ENCODE data around the gene PHACTR1.

Gene PHACTR1

DNA sequence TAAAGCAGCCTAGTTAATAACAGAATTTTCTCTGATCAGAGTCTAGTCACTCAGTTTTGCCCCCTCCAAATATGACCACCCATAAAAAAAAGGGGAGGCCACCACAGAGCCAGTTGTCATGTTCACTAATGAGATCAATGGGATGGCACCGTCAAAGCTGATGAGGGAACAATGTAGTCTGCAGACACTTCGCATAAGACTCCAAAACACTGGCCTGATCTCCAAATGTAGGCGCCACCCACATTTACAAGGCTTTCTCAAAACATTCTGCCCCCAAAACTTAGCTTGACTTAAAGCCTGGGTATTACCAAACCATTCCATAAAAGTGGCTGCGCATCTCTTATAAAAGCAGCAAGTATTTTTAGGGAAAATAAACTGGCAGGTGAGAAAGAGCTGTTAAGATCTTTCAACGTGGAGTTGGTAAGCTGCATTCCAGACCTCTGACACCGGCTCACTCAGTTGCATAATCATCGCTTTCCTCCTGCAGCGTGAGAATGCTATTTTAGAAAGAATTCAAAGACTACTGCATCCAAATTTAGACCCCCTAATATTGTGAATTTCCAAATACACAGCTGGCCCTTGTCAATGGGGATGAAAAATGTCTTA is 552.4 kb downstream of the PHACTR1 start:
- TF ChIP-seq, protein P1, sequence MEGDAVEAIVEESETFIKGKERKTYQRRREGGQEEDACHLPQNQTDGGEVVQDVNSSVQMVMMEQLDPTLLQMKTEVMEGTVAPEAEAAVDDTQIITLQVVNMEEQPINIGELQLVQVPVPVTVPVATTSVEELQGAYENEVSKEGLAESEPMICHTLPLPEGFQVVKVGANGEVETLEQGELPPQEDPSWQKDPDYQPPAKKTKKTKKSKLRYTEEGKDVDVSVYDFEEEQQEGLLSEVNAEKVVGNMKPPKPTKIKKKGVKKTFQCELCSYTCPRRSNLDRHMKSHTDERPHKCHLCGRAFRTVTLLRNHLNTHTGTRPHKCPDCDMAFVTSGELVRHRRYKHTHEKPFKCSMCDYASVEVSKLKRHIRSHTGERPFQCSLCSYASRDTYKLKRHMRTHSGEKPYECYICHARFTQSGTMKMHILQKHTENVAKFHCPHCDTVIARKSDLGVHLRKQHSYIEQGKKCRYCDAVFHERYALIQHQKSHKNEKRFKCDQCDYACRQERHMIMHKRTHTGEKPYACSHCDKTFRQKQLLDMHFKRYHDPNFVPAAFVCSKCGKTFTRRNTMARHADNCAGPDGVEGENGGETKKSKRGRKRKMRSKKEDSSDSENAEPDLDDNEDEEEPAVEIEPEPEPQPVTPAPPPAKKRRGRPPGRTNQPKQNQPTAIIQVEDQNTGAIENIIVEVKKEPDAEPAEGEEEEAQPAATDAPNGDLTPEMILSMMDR (IDR thresholded peaks at IDR 0.05; ENCODE audit: control insufficient read depth, insufficient read depth, low read depth, low read length, missing control alignments): no peak
- peak; percentile 61 for DNase-seq (ENCODE audit: low read depth)
- no peak overlapping the region for H3K4me3 ChIP-seq (ENCODE audit: control insufficient read depth, low read depth, low read length)

DNA sequence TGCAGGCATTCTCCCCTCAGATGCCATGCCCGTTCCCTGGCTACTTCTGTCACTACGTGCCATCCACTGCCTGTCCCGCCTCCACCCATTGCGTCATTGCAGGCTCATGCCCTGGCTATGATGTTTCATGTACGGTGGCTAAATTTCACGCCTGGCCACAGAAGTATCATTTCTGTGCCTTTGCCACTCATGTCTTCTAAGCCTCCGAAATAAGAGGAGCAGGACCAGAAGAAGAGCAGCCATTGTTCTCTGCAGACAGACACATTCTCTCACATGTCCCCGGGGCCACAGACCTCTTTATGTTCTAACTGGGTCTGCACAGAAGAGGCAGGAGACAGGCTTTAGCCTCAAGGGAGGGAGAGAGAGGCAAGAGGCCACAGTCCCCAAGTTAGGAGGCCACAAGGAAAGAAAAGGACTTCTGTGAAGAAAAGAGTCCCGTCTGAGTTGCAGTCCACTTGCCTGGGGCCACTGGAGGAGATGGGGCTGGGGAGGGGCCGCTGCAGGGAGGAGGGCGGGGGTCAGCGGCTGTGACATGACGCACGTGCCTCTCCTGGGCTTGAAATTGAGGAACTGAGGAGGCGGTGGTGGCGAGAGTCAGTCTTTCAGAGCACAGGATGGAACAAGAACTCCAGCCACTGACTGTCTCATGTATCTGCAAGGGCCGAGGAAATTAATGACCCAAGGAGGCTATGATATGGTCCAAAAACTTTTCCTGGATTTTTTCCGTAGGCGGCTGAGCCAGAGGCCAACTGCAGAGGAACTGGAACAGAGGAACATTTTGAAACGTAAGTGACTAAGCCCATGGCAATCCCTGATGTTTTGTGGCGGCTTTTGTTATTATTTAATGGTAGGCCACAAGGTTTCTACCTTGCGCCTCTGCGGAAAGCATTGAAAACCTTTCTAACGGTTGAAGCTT is 555.8 kb downstream of the PHACTR1 start:
- TF ChIP-seq, protein P1 (IDR thresholded peaks at IDR 0.05; ENCODE audit: control insufficient read depth, insufficient read depth, low read depth, low read length, missing control alignments): no peak
- H3K4me3 ChIP-seq (ENCODE audit: control insufficient read depth, low read depth, low read length): no peak overlapping the region
- DNase-seq (ENCODE audit: low read depth): no peak

DNA sequence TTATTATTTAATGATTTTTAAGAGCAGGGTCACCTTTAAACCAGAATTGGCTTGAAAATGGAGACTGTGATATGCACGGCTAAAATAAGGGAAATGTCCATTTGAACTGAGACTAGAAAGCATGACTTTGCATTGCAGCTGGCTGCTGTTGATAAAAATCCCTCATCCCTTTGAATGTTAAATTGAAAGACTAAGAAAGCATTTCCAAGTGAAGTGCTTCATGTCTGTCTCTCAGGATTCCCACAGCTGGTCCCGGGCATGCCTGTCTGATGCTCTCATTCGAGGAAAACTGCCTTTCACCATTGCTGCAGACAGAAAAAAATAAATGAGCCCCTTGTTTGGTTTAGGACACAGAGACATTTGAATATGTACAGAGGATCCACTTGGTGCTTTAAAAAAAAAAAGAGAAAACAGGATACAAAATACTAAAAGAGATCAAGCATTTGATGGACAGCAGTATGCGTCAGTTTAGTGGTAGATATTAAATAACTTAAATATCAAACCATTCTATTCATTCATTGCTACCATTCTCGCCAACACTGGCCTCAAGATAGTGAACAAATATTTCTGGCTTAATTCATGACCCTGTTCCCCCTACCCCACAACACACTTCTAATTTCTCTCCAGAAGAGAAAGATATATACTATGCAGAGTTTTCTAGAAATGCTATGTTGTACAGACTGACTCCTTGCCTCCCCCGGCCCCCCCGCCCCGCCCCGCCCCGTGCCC is 556.8 kb downstream of the PHACTR1 start:
- no peak overlapping the region for H3K4me3 ChIP-seq (ENCODE audit: control insufficient read depth, low read depth, low read length)
- TF ChIP-seq, protein P1 (IDR thresholded peaks at IDR 0.05; ENCODE audit: control insufficient read depth, insufficient read depth, low read depth, low read length, missing control alignments): no peak
- DNase-seq (ENCODE audit: low read depth): no peak

DNA sequence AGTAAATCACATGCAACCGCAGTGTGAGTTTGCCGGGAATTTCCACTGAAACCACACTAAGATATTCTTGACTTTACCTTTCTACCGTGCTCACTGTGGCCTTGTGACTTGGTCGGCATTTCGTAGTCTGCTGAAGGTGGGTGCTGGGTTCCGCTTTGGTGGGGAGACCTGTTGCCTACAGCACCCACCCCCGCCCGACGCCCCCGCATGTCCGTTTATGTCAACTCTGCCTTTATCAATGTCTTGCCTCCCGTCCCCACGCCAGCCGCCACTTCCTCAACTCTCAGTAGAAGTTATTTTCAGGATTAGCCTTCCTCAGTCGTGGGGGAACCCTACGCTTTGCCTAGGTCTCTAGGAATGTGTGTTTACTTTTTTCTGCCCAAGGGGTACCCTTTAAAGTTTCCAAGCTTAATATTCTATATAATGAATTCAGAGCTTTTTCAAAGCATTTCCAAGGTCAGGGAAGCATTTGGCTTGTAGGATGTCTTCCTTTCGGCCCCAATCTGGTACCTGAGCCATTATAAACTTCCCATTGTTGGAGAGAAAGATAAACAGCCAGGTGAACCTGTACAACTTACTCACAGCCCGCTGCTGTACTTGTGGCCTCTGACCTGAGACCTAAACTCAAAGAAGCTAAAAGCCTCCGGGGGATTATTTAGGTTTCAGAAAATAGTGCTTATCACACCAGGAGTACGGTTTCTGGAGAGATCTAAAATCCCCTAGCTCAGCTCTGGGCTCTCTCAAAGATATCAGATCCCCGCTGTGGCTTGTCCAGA is 557.6 kb downstream of the PHACTR1 start:
- H3K4me3 ChIP-seq (ENCODE audit: control insufficient read depth, low read depth, low read length): no peak overlapping the region
- no peak for DNase-seq (ENCODE audit: low read depth)
- TF ChIP-seq, protein P1 (IDR thresholded peaks at IDR 0.05; ENCODE audit: control insufficient read depth, insufficient read depth, low read depth, low read length, missing control alignments): no peak

DNA sequence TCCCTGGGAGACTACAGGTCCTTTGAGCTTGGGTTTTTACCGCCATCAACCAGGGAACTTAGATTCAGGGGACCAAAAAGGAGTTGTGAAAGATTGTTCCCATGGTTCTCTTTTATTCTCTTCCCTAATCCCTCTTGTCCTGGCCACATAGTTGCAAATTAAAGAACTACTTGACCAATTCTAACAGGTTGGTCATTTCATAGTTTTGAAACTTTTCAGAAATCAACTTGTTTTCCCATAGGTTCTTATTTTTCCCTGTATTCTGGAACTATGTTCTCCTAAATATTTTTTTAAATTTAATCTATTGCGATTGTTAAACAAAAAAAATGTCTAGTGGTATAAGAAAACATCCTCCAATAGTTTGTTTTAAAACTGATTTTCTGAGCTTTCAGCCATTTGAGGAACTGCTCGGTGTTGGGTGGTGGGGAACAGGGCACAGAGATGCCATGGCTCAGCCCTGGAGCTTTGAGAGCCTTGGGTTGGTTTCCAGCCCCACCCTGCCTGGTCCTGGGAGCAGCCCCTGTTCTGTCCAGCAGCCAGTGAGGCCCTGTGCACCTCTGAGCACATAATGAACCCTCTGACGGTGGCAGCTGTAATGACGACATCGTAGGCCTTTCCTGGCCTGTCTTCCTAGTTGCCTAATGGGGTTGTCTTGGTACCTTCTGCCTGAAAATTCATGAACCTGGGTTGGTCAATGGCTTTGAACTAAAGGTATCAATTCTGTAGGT is 558.3 kb downstream of the PHACTR1 start:
- DNase-seq (ENCODE audit: low read depth): no peak
- H3K4me3 ChIP-seq (ENCODE audit: control insufficient read depth, low read depth, low read length): no peak overlapping the region
- TF ChIP-seq, protein P1 (IDR thresholded peaks at IDR 0.05; ENCODE audit: control insufficient read depth, insufficient read depth, low read depth, low read length, missing control alignments): no peak

Measured in AG09309 (cell line).